ENCODE measurements around the gene LTF.

The LTF gene

DNA sequence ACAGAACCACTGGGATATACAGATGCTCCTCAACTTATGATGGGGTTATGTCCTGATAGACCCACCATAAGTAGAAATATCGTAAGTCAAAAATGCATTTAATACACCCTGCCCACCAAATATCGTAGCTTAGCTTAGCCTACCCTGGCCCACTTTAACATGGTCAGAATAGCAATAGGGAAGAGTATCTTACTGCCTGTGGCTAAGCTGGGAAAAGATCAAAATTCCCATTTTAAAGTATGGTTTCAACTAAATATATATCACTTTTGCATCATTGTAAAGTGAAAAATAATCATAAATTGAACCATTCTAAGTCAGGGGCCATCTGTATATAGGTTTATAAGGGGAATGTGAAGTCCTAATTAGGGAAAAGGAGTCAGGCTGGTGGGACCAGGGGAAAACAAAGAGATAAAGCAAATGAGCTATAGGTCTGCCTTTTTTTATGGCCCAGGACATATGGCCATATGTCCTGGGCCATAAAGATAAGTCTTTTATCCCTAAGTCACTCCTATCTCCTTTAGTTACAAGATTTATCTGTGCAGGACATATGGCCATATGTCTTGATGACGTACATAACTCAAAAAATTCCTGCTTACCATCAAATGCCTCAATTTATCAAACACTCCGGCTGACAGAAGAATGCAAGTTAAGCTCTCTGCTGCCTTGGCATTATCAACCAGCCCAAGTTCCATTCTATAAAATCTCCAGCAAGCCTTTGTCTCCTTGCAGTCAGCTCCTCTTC, 44.3 kb upstream of the LTF start:
- Histone ChIP-seq H3K4me3 (replicated peaks; ENCODE audit: insufficient read depth, low read length) (no peak overlapping the region), H3K27me3 (ENCODE audit: insufficient read depth, poor library complexity, severe bottlenecking) (no peaks in the 10 kb centered on the region), H3K27ac (replicated peaks) (no peak overlapping the region)
- DNase-seq (ENCODE audit: low read depth in 1 of 2, low spot score in 1 of 2): no peak
- TF ChIP-seq GABPA (IDR thresholded peaks at IDR 0.05; ENCODE audit: low read depth) (no peak), SPI1 (IDR thresholded peaks at IDR 0.05; ENCODE audit: borderline replicate concordance, low read depth) (no peak), POLR2AphosphoS5 (IDR thresholded peaks at IDR 0.05; ENCODE audit: low read depth) (no peak)
- TF ChIP-seq, protein P1, sequence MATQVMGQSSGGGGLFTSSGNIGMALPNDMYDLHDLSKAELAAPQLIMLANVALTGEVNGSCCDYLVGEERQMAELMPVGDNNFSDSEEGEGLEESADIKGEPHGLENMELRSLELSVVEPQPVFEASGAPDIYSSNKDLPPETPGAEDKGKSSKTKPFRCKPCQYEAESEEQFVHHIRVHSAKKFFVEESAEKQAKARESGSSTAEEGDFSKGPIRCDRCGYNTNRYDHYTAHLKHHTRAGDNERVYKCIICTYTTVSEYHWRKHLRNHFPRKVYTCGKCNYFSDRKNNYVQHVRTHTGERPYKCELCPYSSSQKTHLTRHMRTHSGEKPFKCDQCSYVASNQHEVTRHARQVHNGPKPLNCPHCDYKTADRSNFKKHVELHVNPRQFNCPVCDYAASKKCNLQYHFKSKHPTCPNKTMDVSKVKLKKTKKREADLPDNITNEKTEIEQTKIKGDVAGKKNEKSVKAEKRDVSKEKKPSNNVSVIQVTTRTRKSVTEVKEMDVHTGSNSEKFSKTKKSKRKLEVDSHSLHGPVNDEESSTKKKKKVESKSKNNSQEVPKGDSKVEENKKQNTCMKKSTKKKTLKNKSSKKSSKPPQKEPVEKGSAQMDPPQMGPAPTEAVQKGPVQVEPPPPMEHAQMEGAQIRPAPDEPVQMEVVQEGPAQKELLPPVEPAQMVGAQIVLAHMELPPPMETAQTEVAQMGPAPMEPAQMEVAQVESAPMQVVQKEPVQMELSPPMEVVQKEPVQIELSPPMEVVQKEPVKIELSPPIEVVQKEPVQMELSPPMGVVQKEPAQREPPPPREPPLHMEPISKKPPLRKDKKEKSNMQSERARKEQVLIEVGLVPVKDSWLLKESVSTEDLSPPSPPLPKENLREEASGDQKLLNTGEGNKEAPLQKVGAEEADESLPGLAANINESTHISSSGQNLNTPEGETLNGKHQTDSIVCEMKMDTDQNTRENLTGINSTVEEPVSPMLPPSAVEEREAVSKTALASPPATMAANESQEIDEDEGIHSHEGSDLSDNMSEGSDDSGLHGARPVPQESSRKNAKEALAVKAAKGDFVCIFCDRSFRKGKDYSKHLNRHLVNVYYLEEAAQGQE (IDR thresholded peaks at IDR 0.05; ENCODE audit: insufficient replicate concordance, low read depth): no peak
- TF ChIP-seq, protein P2, sequence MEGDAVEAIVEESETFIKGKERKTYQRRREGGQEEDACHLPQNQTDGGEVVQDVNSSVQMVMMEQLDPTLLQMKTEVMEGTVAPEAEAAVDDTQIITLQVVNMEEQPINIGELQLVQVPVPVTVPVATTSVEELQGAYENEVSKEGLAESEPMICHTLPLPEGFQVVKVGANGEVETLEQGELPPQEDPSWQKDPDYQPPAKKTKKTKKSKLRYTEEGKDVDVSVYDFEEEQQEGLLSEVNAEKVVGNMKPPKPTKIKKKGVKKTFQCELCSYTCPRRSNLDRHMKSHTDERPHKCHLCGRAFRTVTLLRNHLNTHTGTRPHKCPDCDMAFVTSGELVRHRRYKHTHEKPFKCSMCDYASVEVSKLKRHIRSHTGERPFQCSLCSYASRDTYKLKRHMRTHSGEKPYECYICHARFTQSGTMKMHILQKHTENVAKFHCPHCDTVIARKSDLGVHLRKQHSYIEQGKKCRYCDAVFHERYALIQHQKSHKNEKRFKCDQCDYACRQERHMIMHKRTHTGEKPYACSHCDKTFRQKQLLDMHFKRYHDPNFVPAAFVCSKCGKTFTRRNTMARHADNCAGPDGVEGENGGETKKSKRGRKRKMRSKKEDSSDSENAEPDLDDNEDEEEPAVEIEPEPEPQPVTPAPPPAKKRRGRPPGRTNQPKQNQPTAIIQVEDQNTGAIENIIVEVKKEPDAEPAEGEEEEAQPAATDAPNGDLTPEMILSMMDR (IDR thresholded peaks at IDR 0.05; ENCODE audit: insufficient read depth, low read length): no peak

DNA sequence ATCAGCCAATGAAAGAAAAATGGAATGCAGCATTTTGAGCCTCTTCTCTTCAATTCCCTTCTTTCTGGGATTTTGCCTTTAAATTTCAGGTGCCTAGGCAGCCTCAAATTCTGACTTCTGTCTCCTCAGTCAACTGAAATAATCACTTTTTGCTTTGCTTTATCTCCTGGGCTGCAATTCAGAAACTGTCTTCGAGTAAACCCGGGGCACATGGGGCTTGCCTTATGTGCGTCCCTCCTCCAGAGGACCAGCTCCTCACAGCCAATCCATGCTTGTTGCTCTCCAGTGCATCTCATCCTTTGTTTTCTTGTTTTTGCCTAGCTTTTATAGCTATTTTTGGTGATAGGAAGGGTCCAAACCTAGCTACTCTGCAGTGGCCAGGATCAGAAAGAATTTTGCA, 41.8 kb upstream of the LTF start:
- TF ChIP-seq, protein P1 (IDR thresholded peaks at IDR 0.05; ENCODE audit: insufficient replicate concordance, low read depth): no peak
- TF ChIP-seq, protein P2 (IDR thresholded peaks at IDR 0.05; ENCODE audit: insufficient read depth, low read length): no peak
- TF ChIP-seq SPI1 (IDR thresholded peaks at IDR 0.05; ENCODE audit: borderline replicate concordance, low read depth): no peak
- no peak for TF ChIP-seq GABPA (IDR thresholded peaks at IDR 0.05; ENCODE audit: low read depth)
- no peak for TF ChIP-seq POLR2AphosphoS5 (IDR thresholded peaks at IDR 0.05; ENCODE audit: low read depth)
- no peak for DNase-seq (ENCODE audit: low read depth in 1 of 2, low spot score in 1 of 2)
- H3K27ac ChIP-seq (replicated peaks): no peak overlapping the region
- H3K27me3 ChIP-seq (ENCODE audit: insufficient read depth, poor library complexity, severe bottlenecking): no peaks in the 10 kb centered on the region
- H3K4me3 ChIP-seq (replicated peaks; ENCODE audit: insufficient read depth, low read length): no peak overlapping the region

DNA sequence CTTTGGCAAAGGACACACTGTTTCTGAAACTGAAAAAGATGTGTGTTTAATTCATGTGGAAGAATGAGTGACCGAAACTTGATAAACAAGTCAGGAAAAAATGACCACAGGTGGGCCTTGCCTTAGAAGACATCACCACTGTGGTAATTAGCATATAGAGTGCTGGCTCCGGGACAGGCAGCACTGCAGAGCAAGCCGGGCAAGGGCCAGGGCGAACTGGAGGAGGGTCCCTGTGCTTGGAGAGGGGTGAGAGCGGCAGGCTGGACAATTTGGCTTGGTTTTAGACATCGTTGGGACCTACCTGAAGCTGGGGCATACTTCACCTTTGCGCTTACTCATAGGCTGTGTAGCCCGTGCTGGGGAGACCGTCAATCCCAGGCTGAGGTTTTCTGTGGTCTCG, 41.2 kb upstream of the LTF start:
- Histone ChIP-seq H3K4me3 (replicated peaks; ENCODE audit: insufficient read depth, low read length) (no peak overlapping the region), H3K27me3 (ENCODE audit: insufficient read depth, poor library complexity, severe bottlenecking) (no peaks in the 10 kb centered on the region), H3K27ac (replicated peaks) (no peak overlapping the region)
- TF ChIP-seq POLR2AphosphoS5 (IDR thresholded peaks at IDR 0.05; ENCODE audit: low read depth): no peak
- TF ChIP-seq SPI1 (IDR thresholded peaks at IDR 0.05; ENCODE audit: borderline replicate concordance, low read depth): no peak
- no peak for TF ChIP-seq GABPA (IDR thresholded peaks at IDR 0.05; ENCODE audit: low read depth)
- TF ChIP-seq, protein P1 (IDR thresholded peaks at IDR 0.05; ENCODE audit: insufficient replicate concordance, low read depth): no peak
- TF ChIP-seq, protein P2 (IDR thresholded peaks at IDR 0.05; ENCODE audit: insufficient read depth, low read length): no peak
- no peak for DNase-seq (ENCODE audit: low read depth in 1 of 2, low spot score in 1 of 2)

Data from HL-60 (cell line).